Fibroblast of skin of left quadriceps (primary cell): ENCODE results near the gene PDE1C.

Experiments used
- DNase-seq, 2 experiments: peaks; one replicate each; pipeline ENCODE4 v3.0.0-alpha.2; 2013; ENCODE audit warnings: low read depth in 2 of 2

The PDE1C gene

GRCh38 chr7:31991846-31992245 lies 78.4 kb downstream of the PDE1C start:
- DNase-seq = no peak

GRCh38 chr7:31991406-31991805 lies 78.8 kb downstream of the PDE1C start:
- no peak for DNase-seq

GRCh38 chr7:31986878-31987518 lies 83.2 kb downstream of the PDE1C start:
- DNase-seq = peak; percentile 38 to 45

DNA sequence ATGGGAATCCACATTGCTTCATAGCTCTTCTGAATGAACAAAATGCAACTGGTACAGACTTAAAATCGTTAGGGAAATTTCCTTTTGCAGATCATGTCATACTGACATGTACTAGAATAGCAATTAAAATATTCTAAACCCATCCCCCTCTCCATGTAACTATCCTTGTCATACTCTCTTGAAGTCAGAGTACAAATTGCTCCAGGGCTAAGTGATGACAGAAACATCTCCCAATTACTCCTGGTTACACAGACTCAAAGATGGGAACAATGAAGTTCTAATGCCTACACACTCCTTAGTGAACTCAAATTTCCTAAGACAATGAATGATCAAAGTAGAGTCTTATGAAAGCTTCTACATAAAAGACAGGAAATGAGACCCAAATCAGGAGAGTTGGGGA lies 87.2 kb downstream of the PDE1C start:
- no peak for DNase-seq

GRCh38 chr7:31981874-31982390 lies 88.3 kb downstream of the PDE1C start:
- no peak for DNase-seq

- no peak for DNase-seq
These were observed 90.4 kb downstream of the PDE1C start for GRCh38 chr7:31979690-31980330.

- no peak for DNase-seq
These were observed 94.7 kb downstream of the PDE1C start for GRCh38 chr7:31975546-31975945.

GRCh38 chr7:31974351-31974750 lies 95.9 kb downstream of the PDE1C start:
- no peak for DNase-seq

- no peak for DNase-seq
These were observed 99.0 kb downstream of the PDE1C start for GRCh38 chr7:31971049-31971667.

- DNase-seq = no peak
These were observed 99.7 kb downstream of the PDE1C start for GRCh38 chr7:31970501-31970900.

GRCh38 chr7:31963569-31964175 lies 106.5 kb downstream of the PDE1C start:
- DNase-seq = no peak

GRCh38 chr7:31962246-31962645 lies 108.0 kb downstream of the PDE1C start:
- DNase-seq = no peak

- no peak for DNase-seq
These were observed 112.0 kb downstream of the PDE1C start for GRCh38 chr7:31958226-31958625.

DNA sequence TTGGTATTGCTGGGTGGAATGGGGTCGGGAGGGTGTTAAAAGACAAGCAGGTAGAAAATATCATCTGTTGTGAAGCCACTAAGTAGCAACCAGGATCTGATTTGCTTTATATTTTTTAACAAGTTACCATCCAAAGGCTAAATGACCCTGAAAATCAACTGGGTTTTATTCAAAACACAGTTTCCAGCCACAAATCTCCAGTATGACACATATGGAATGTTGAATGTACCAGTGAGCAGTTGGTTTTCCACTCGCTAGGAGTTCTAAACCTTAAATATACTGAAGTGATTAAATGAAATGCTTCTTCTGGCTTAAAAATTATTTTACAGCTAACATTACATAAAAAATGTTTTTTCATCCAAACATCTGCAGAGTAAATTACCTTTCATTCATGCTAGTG lies 112.5 kb downstream of the PDE1C start:
- DNase-seq = no peak

DNA sequence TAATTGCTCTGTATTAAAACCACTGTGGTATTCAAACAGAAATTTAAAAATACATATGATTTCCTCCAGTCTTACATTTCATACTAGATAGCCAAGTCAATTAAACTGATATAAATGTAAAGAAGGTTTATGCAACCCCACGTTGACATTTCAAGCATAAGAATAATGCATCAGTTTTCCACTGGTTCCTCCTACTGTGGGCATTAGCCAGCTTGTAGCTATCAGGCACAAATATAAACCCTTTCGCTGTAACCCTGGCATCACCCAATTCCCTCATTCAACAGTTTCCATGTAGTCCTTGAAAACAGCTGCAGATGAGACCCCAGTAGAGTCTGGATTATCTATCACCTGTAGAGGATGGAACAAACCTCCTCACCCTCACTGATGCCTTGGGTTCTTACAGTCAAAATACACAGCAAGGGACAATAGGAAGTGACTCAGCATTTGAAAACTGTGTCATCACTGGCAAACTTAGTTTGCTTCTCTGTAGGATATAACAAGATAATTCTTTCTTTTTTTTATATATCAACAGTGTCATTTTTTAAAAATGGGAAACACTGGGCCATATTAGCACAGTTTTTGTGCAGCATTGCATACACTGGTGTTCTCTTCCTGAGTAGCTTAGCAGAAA lies 113.0 kb downstream of the PDE1C start:
- no peak for DNase-seq

DNA sequence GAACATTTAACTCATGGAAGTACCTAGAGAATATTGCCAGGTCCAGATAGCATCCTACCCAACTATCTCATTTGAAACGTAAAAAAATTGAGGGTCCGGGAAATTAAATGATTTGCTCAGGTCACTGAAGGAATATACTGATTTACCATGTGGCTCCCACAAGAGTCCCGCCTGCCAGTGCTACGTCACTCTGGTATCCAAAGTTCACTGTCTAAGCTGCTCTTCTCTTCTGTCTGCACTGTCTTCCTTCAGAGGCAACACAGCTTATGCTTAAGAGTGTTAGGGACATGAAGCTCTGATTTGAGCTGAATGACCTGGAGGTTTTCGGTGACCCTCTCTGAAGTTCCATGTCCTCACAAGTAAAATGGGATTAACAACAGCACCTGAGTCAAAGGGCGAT lies 114.6 kb downstream of the PDE1C start:
- DNase-seq = no peak

- DNase-seq = no peak
These were observed 115.2 kb downstream of the PDE1C start for GRCh38 chr7:31955021-31955420.

- no peak for DNase-seq
These were observed 115.7 kb downstream of the PDE1C start for GRCh38 chr7:31954500-31954899.

GRCh38 chr7:31953432-31953831 lies 116.8 kb downstream of the PDE1C start:
- DNase-seq = no peak

- DNase-seq = no peak
These were observed 120.0 kb downstream of the PDE1C start for GRCh38 chr7:31950091-31950755.

DNA sequence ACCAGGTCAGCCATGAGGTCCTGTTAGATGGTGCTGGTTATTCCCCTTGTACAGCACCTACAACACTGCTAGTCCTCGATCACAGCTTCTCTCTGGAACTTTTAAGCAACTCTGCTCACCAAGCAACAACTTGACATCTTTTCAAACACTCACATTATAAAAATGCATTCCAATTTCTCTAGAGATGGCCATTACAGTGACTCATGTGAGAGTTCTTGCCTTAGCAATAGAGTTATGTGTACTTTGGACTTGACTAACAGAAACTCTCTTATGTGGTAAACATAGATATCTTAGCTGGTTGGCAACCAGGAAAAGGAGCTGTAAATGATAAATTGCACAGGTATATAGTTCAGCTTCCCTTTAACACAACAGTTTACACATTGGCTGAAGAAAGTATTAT lies 122.2 kb downstream of the PDE1C start:
- peak; percentile 62 to 72 for DNase-seq

DNA sequence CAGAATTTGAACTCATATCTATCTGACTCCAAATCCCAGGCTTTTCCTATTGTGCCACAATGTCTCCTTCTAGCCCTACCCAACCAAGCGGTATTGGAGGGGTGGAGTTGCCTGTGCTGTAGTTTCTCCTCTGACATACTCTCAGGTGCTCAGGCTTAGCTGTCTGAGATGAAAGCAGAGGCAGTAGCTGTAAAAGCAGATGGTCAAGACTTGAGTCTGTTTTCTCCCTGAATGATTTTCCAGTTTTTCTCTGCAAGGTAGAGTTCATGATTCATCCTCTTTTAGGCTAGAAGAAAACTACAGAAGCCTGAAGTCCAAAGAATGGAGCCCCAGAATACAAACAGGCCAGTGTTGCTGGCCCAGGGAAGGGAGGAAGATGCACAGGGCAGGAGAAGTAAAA lies 130.0 kb downstream of the PDE1C start:
- DNase-seq = no peak
